Thyroid gland (tissue), 4 donors: ENCODE data around the gene DRAXIN.

ENCODE experiments used
- POLR2A ChIP-seq, 2 donors: fragments of 450-650 bp; IDR thresholded peaks; one replicate each; pipeline ENCODE4 v1.6.1; 2017; ENCODE audit warnings: antibody characterized with exemption in 2 of 2, mild to moderate bottlenecking in 2 of 2, moderate library complexity in 1 of 2
- TF ChIP-seq, protein P1 (sequence below), 6 experiments: fragments of 200-600 bp in 3 of 6; fragments of 450-650 bp in 3 of 6; sonication (generic) in 3 of 6; IDR thresholded peaks; one replicate each; pipeline ENCODE4 v1.5.1; 2016 to 2019; ENCODE audit warnings: antibody characterized with exemption in 6 of 6, mild to moderate bottlenecking in 2 of 6, inconsistent platforms in 1 of 6, moderate library complexity in 1 of 6

DNA sequence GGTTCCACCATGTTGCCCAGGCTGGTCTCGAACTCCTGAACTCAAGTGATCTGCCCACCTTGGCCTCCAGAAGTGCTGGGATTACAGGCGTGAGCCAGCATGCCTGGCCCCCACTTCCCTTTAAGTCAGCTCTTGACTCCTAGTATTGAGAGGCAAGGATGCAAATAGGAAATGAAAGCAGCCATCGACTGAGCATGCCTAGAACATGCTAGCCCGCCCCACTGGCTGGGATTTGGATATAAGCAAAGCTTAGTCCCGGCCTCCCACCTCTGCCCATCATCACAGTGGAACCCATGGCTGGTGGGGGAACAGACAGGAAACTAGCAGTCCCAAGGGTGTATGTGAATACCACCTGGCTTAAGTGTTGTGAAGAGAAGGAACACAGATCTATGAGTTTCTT lies 80.9 kb downstream of the DRAXIN start:
- no peak for TF ChIP-seq POLR2A (IDR thresholded peaks at IDR 0.05)
- TF ChIP-seq, protein P1, sequence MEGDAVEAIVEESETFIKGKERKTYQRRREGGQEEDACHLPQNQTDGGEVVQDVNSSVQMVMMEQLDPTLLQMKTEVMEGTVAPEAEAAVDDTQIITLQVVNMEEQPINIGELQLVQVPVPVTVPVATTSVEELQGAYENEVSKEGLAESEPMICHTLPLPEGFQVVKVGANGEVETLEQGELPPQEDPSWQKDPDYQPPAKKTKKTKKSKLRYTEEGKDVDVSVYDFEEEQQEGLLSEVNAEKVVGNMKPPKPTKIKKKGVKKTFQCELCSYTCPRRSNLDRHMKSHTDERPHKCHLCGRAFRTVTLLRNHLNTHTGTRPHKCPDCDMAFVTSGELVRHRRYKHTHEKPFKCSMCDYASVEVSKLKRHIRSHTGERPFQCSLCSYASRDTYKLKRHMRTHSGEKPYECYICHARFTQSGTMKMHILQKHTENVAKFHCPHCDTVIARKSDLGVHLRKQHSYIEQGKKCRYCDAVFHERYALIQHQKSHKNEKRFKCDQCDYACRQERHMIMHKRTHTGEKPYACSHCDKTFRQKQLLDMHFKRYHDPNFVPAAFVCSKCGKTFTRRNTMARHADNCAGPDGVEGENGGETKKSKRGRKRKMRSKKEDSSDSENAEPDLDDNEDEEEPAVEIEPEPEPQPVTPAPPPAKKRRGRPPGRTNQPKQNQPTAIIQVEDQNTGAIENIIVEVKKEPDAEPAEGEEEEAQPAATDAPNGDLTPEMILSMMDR (IDR thresholded peaks at IDR 0.05), result no peak
